Measurements from ENCODE around the gene ABCC9.

ABCC9 gene

DNA sequence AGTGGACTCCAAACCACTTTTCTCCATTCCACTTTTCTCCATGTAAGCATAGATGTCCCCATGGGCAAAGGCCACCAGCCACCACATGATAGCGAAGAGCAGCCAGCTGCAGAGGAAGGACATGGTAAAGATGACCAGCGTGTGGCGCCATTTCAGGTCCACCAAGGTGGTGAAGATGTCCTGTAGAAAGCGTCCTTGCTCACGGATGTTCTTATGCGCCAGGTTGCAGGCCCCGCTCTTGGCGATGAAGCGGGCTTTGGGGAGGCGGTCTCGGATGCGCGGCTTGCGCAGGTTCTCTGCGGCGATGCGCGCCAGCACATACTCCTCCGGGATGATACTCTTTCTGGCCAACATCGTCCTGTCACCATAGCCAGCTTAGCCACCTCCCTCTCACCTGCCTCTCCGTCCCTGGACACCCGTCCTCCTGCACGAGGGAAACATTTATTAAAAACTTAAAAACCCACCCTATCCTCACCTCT is 167.9 kb downstream of the ABCC9 start:
- no peak for DNase-seq

GRCh38 chr12:21771311-21771710 is 169.9 kb downstream of the ABCC9 start:
- DNase-seq: no peak

DNA sequence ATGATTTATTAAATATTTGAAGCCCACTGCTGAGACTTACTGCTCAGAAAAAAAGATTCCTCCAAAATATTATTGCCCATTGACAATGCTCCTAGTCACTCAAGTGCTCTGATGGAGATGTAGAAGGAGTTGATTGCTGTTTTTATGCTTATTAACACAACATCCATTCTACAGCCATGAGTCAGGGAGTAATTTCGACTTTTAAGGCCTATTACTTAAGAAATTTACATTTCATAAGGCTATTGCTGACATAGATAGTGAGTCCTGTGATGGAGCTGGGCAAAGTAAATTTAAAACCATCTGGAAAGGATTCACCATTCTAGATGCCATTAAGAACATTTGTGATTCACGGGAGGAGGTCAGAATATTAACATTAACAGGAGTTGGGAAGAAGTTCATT is 171.9 kb downstream of the ABCC9 start:
- DNase-seq: no peak

DNA sequence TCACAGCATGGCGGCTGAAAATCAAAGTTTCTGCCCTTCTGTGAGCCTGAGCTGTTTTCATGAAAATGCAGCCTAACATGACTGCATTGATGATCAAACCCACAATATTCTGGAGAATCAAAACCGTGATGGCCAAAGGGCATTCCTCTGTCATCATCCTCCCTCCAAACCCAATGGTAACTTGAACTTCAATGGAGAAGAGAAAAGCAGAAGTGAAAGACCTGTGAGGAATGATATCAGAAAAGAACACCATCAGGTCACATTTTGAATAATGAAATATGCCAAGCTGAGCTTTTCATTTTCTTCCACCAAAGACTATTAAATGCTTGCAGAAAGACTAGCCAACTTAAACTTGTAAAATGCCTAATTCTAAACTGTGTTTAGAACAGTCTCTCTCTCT is 174.8 kb downstream of the ABCC9 start:
- no peak for DNase-seq

DNA sequence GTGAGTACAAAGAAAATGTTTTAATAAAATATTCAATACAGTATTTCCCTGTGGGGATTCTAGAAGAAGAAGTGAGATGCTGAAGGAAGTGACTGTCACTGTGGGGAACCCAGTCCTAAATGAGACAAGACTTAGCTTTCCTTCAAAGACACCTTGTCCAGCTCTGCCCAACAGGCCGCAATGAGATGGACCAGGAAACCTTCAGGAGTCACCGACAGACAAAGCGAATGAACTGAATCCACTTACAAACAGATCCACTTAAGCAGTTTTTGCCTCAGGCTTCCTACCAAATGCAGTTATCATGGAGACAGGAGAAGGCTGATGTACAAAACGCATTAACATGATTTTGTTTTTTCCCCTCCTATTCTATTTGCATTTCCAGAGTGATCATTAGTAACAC is 176.3 kb downstream of the ABCC9 start:
- no peak for DNase-seq

DNA sequence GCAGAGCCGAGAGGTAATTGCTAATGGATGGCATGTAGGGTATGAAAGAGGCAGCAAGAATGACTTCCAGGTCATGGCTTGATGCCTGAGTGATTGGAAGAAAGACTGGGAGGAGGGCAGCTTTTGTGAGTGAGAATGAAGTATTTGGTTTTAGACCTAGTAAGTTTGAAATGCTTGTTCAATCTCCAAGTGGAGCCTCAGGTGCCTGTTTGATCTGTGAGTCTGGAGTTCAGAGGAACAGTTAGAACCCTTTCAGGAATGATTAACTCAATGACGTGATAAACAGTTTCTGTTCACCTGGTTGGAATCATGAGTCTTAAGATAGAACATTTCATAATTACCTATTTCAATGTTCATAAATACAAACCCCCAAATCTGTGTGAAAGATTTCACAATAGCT is 177.2 kb downstream of the ABCC9 start:
- no peak for DNase-seq

DNA sequence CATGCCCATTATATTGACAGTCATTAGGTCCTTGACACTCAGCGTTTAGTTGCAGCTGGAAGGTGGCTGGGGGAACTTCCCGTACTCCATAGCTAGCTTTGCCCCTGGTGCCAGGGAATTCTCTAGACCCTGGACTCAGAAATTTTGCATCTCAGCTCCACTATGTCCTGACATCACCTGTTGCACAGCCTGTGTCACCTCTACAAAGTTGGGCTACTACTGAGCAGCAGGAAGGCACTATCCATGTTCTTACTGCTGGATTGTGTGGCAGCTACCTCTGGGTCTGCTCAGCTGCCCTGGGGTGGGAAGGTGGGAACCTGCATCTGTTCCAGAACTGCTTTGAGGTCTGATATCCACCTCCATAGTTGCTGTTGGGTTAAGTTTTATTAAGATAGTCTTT is 177.7 kb downstream of the ABCC9 start:
- DNase-seq: no peak

DNA sequence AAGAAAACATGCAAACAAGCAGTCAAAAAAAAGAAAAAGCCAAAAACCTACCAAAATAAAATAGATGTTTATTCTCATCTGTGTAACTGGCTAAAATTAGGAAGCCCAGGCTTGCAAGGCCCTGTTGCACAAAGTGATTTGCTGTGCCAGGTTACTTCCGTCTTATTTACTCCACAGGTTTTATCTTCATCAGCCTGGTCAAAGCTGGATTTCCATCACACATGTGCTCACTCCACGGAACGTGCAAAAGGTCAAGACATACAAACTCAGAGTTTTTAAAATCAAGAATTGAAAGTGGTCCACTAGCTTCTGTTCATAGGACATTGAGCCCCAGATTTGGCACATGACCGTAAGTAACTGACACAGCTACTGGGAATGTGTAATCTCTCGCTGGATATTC is 181.5 kb downstream of the ABCC9 start:
- DNase-seq: no peak

- DNase-seq: no peak
Observed at GRCh38 chr12:21757735-21758134, 183.5 kb downstream of the ABCC9 start.

DNA sequence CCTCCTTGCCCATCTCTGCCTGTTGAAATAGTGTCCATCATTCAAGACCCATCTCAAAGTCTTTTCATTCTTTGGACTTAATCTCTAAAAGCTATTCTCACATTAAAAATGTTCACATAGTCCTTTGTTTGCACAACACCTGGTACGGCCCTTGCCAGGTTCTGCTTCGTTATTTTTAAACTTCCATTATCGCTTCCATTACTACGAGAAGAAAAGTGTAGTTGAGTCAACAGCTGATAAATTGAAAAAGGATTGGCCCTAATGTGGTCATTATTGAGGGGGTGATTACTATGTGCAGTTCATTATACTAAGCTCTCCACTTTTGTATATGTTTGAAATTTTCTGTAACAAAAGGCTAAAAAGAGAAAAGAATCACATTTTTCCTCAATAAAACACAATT is 184.5 kb downstream of the ABCC9 start:
- DNase-seq: no peak

- DNase-seq: no peak
Observed at GRCh38 chr12:21751517-21751916, 189.7 kb downstream of the ABCC9 start.

All from effector CD8-positive, alpha-beta T cell (primary cell).